D721Med (cell line): ENCODE measurements around the gene CNDP2.
"Not testable (repeated sequence)": the region's sequence is repeated elsewhere in the genome, so short reads cannot be mapped to it uniquely, and the experiment has no call there.

ENCODE experiments used
- DNase-seq: peaks from one replicate; pipeline ENCODE4 v3.0.0; 2011; ENCODE audit warnings: low spot score; ENCODE audit not compliant: insufficient read length
- FAIRE-seq: peaks from 2 replicates; lab custom pipeline; 2011; peaks lifted over from hg19 to GRCh38; lab: Jason Lieb, UNC
- TF ChIP-seq, protein P1 (sequence below): IDR thresholded peaks from 2 replicates; pipeline ENCODE4 v1.5.1; 2012; ENCODE audit warnings: mild to moderate bottlenecking, control low read depth; ENCODE audit not compliant: insufficient read depth; ENCODE audit errors: missing control alignments

Gene CNDP2

DNA sequence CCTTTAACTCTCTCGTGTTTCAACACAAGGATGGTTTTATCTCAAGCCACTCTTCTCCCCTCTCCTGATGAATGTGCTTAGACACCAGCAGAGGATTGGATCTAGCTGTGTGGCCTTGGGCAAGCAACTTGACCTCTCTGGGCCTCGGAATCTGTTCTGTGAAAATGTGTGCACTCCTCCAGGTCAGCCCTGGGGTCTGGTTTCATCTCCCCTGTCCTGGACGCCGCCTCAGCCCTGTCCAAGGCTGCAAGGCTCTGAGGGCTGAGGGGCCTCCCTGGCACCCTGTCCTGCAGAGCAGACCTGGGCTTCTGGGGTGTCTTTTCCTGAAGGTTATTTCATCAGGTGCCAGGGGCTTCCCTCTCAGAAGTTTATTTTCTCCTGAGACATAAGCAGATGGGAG lies 66.6 kb downstream of the CNDP2 start:
- DNase-seq (no peak), FAIRE-seq (no peak)
- TF ChIP-seq, protein P1, sequence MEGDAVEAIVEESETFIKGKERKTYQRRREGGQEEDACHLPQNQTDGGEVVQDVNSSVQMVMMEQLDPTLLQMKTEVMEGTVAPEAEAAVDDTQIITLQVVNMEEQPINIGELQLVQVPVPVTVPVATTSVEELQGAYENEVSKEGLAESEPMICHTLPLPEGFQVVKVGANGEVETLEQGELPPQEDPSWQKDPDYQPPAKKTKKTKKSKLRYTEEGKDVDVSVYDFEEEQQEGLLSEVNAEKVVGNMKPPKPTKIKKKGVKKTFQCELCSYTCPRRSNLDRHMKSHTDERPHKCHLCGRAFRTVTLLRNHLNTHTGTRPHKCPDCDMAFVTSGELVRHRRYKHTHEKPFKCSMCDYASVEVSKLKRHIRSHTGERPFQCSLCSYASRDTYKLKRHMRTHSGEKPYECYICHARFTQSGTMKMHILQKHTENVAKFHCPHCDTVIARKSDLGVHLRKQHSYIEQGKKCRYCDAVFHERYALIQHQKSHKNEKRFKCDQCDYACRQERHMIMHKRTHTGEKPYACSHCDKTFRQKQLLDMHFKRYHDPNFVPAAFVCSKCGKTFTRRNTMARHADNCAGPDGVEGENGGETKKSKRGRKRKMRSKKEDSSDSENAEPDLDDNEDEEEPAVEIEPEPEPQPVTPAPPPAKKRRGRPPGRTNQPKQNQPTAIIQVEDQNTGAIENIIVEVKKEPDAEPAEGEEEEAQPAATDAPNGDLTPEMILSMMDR, result no peak

DNA sequence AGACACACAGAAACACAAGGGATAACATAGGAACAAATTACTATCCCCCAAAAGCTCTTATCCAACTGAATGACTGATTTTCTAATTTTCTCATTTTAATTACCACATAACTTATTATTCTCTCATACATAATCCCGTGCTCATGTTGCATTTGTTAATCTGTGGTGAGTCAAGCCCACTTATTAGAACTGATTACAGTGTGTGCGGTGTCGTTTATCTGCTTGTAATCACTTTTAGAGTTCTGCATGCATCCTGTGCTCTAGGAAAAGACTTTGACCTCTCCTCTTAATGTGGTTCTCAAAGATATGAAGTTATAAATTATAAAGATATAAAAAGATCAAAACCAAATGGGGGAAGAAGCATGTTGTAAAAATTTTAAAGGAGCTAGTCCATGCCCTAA lies 67.8 kb downstream of the CNDP2 start:
- peak; percentile 97 for FAIRE-seq
- TF ChIP-seq, protein P1, result no peak
- DNase-seq, result peak; percentile 63

DNA sequence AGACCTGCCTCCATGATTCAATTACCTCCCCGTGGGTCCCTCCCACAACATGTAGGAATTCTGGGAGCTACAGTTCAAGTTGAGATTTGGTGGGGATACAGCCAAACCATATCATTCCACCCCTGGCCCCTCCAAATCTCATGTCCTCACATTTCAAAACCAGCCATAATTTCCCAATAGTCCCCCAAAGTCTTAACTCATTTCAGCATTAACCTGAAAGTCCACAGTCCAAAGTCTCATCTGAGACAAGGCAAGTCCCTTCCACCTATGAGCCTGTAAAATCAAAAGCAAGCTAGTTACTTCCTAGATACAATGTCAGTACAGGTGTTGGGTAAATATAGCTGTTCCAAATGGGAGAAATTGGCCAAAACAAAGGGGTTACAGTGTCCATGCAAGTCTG lies 69.0 kb downstream of the CNDP2 start:
- DNase-seq, FAIRE-seq: not testable (repeated sequence)

DNA sequence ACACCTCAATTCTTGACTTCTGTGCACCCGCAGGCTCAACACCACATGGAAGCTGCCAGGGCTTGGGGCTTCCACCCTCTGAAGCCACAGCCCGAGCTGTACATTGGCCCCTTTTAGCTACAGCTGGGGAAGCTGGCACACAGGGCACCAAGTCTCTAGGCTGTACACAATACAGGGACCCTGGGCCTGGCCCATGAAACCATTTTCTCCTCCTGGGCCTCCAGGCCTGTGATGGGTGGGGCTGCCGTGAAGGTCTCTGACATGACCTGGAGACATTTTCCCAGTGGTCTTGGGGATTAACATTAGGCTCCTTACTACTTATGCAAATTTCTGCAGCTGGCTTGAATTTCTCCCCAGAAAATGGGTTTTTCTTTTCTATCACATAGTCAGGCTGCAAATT lies 69.8 kb downstream of the CNDP2 start:
- not testable (repeated sequence) for FAIRE-seq

DNA sequence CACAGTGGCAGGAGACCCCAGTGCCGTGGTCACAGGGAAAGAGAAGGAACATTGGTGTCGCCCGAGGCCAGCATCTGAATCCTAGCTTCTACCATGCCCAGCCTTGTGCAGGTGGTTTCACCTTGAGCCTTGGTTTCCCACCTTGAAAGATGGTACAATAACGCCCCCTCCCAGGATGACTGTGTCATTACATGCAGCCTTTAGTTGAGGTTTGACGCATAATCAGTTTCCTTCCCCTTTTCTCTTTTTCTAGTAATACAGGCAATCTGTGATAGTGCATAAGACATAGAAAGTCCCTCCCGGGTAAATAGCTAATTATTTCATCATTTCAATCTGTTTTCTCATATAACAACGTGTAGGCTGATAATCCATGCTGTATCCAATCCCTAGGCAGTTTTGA lies 71.7 kb downstream of the CNDP2 start:
- peak; percentile 60 for FAIRE-seq
- TF ChIP-seq, protein P1, result no peak
- DNase-seq, result no peak

More for the DNA sequence above, 69.8 kb downstream of the CNDP2 start:
- not testable (repeated sequence) for DNase-seq

DNA sequence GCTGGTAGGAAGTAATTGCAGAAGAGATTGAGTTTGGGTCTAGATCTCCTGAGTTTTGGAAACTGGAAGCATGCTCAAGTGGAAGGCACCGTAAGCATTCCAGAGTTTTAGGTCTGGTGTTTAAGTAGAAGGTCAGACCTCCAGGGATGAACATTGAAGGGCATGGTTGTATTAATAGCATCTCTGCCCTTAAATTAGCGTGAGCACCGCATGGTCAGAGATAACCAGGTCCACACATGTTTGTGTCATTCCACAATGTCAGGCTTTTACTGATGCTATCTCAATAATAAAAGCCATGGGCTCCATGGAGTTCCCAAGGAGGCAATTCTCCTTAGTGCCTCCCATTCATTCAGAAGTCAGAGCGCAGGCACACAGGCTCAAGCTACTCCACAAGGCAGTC lies 73.2 kb downstream of the CNDP2 start:
- TF ChIP-seq, protein P1, result no peak
- DNase-seq, result no peak
- no peak for FAIRE-seq

DNA sequence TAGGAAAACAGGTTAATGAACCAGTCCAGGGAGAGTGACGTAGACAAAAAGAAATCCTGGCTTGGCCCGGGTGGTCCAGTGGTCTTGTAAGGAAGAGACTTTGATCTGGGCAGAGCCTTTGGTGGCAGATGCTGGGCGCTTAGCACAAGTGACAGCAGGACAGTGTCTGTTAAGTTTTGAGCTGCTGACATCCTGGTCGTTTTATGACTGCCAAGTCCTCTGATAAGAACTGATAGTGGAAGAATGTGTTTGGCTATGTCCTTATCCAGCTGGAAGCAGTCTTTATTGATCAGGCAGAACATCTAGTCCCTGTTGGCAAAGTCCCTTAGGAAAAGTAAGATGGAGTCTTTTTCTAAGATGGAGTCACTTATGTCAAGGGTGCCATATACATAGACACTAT lies 74.1 kb downstream of the CNDP2 start:
- TF ChIP-seq, protein P1, result no peak
- no peak for DNase-seq
- FAIRE-seq, result no peak

DNA sequence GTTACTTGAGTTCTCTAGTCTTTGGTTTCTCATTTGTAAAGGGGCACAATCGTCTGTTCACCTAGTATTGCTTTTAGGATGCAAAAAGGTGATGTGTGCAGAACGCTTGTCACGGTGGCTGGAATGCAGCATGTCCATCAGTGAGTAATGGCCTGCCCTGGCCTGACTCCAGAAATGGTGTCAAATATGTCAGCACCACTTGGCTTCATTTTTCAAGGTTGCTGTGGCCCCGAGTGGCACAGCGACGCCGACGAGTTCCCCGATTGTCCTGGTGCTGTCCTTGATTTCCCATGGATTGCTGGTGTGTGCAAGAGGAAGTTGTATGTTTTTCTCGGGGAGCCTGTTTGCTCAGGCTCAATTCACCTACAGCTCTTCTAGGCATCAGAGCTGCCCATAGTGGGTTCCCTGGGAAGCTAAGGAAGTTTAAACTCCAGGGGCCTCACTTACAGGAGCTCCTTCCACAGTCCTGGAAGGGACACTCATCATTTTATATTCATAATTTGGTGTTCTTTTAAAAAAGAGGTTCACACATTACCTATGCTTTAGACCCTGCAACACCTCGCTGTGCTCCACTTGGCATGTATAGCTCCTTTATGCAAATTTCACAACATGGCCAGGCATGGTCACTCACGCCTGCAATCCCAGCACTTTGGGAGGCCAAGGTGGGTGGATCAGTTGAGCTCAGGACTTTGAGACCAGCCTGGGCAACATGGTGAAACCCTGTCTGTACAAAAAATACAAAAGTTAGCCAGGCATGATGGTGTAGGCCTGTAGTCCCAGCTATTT lies 75.9 kb downstream of the CNDP2 start:
- FAIRE-seq (peak; percentile 6), DNase-seq (no peak)
- TF ChIP-seq, protein P1, result no peak
